Measurements from ENCODE around the gene NAALADL1. TPM values are rescaled to one million over a fixed set of nuclear protein-coding genes. Genes with fewer than 3 reads are reported as not detected.

The NAALADL1 gene
- total and polyA plus RNA-seq, 9 of the 15 experiments (the other 6 are each of a cell fraction or from before 2014, with no cell fraction given) = 0.06 to 0.72 (median 0.22) TPM; not detected in 4

DNA sequence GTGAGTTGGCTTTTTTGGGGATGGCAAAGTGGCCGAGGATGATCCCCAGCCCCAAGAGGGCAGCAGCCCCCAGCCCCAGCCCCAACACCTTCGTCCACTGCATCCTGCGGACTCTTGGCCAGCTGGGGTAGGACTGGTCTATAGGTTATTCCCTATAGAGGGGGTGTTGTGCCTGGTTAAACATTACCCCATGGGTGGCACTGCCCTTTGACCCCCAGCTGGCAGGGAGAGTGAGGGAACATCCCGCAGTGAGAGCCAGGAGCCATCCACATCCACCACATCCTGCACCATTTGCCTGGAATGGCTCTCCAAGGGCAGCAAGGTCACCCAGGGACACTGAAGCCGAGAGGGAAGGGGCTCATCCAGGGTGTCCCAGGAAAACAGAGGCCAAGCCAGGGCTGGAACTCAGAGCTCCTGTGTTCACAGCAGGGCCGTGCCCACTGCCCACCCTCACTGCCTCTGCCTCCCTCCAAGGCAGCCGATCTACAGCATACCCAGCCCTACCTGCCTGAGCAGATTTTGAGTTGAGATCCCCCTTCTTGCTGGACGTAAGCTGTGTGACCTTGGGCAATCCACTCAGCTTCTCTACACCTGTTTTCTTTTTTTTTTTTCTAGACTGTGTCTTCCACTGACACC lies at the start of gene NAALADL1 (continued):
- TF ChIP-seq, protein P1, sequence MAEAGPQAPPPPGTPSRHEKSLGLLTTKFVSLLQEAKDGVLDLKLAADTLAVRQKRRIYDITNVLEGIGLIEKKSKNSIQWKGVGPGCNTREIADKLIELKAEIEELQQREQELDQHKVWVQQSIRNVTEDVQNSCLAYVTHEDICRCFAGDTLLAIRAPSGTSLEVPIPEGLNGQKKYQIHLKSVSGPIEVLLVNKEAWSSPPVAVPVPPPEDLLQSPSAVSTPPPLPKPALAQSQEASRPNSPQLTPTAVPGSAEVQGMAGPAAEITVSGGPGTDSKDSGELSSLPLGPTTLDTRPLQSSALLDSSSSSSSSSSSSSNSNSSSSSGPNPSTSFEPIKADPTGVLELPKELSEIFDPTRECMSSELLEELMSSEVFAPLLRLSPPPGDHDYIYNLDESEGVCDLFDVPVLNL (CRISPR knock-in tag; IDR thresholded peaks at IDR 0.05; ENCODE audit: low read depth) = no peak
- TF ChIP-seq MAZ (CRISPR knock-in tag; conservative IDR thresholded peaks at IDR 0.05 in 1 of 2, IDR thresholded peaks at IDR 0.05 in 1 of 2) (no peak), ZNF12 (CRISPR knock-in tag; IDR thresholded peaks at IDR 0.05) (no peak), RBM14 (IDR thresholded peaks at IDR 0.05; ENCODE audit: borderline replicate concordance, insufficient read depth, low read depth, low read length) (no peak), POLR2AphosphoS2 (IDR thresholded peaks at IDR 0.05; ENCODE audit: low read length) (no peak)
- TF ChIP-seq, protein P2, sequence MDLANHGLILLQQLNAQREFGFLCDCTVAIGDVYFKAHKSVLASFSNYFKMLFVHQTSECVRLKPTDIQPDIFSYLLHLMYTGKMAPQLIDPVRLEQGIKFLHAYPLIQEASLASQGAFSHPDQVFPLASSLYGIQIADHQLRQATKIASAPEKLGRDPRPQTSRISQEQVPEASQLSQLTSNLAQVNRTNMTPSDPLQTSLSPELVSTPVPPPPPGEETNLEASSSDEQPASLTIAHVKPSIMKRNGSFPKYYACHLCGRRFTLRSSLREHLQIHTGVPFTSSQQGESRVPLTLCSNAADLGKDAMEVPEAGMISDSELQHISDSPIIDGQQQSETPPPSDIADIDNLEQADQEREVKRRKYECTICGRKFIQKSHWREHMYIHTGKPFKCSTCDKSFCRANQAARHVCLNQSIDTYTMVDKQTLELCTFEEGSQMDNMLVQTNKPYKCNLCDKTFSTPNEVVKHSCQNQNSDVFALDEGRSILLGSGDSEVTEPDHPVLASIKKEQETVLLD (IDR thresholded peaks at IDR 0.05) = no peak
- TF ChIP-seq, protein P3, sequence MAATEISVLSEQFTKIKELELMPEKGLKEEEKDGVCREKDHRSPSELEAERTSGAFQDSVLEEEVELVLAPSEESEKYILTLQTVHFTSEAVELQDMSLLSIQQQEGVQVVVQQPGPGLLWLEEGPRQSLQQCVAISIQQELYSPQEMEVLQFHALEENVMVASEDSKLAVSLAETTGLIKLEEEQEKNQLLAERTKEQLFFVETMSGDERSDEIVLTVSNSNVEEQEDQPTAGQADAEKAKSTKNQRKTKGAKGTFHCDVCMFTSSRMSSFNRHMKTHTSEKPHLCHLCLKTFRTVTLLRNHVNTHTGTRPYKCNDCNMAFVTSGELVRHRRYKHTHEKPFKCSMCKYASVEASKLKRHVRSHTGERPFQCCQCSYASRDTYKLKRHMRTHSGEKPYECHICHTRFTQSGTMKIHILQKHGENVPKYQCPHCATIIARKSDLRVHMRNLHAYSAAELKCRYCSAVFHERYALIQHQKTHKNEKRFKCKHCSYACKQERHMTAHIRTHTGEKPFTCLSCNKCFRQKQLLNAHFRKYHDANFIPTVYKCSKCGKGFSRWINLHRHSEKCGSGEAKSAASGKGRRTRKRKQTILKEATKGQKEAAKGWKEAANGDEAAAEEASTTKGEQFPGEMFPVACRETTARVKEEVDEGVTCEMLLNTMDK (IDR thresholded peaks at IDR 0.05; ENCODE audit: borderline replicate concordance, insufficient read depth, low read depth, low read length, poor library complexity, severe bottlenecking) = no peak

Measured in K562 (cell line).